ENCODE data around the gene TNKS1BP1. TPM values are rescaled to one million over a fixed set of nuclear protein-coding genes. Genes with fewer than 3 reads are reported as not detected.

Gene TNKS1BP1
- polyA plus RNA-seq, 1 of the 3 experiments (the other 2 are of a cell fraction), result 43.3 TPM

DNA sequence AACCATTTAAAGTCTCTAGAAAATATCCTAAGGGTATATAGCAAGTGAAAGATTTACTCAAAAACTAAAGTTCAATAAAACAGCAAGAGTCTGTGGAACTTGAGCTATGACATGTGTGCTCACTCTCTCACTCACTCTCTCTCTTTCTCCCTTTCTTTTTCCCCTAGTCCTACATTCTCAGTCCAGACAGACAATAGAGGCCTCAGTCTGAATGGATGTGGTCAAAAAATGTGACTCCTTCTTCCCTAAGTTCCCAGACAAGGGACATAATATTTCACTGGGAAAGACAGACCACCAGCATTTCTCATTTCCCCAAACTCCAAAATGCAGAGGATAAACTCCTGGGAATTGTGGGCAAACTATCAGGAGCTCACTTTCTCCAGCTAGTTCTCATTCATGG is 70.1 kb downstream of the TNKS1BP1 start:
- CTCF ChIA-PET, result interaction anchor here (10.0 kb wide), 1 partner anchor 408 kb away, joined by 491 read pairs; no protein-coding TSS in a partner anchor
- Histone ChIP-seq H3K9me2 (no peaks in the 10 kb centered on the region), H2AFZ (ENCODE audit: low read depth) (no peak overlapping the region), H3K9ac (no peak overlapping the region), H3K27me3 (ENCODE audit: insufficient read depth) (no peaks in the 10 kb centered on the region; the same call in 1 of the 2 replicates), H3K4me3 (ENCODE audit: low read depth in 2 of 2, low read length in 1 of 2) (no peak overlapping the region), H3K9me3 (no peaks in the 10 kb centered on the region), H3K79me2 (ENCODE audit: insufficient read depth) (no peaks in the 10 kb centered on the region), H3F3A (replicated peaks; ENCODE audit: insufficient read depth) (peaks cover 2% of the 10 kb centered on the region), H4K20me1 (ENCODE audit: insufficient read depth) (no peaks in the 10 kb centered on the region), H3K4me2 (no peak overlapping the region), H3K36me3 (replicated peaks in 1 of 2; ENCODE audit: control insufficient read depth in 1 of 2, insufficient read depth in 2 of 2, low read length in 1 of 2) (peaks cover 0 to 4% of the 10 kb centered on the region in 2 experiments), H3K4me1 (ENCODE audit: control insufficient read depth in 1 of 2, insufficient read depth in 2 of 2, low read depth in 1 of 2, low read length in 1 of 2) (no peaks in the 10 kb centered on the region), H3K27ac (ENCODE audit: low read depth in 2 of 2, low read length in 1 of 2) (no peak overlapping the region)
- no peak for TF ChIP-seq FOSL2 (IDR thresholded peaks at IDR 0.05; ENCODE audit: borderline replicate concordance, low read depth)
- TF ChIP-seq SMC3 (IDR thresholded peaks at IDR 0.05; ENCODE audit: low read depth, low read length), result no peak
- TF ChIP-seq GABPA (IDR thresholded peaks at IDR 0.05; ENCODE audit: low read depth), result no peak
- TF ChIP-seq EZH2phosphoT487 (IDR thresholded peaks at IDR 0.05; ENCODE audit: borderline replicate concordance, low read depth), result no peak
- no peak for TF ChIP-seq RAD21 (IDR thresholded peaks at IDR 0.05; ENCODE audit: low read length)
- TF ChIP-seq RXRA (IDR thresholded peaks at IDR 0.05; ENCODE audit: borderline replicate concordance, low read depth), result no peak
- TF ChIP-seq EP300 (IDR thresholded peaks at IDR 0.05; ENCODE audit: borderline replicate concordance in 1 of 2, low read depth in 1 of 2, low read length in 1 of 2), result no peak
- DNase-seq, result no peak
- POLR2A ChIA-PET, result no interaction called here

DNA sequence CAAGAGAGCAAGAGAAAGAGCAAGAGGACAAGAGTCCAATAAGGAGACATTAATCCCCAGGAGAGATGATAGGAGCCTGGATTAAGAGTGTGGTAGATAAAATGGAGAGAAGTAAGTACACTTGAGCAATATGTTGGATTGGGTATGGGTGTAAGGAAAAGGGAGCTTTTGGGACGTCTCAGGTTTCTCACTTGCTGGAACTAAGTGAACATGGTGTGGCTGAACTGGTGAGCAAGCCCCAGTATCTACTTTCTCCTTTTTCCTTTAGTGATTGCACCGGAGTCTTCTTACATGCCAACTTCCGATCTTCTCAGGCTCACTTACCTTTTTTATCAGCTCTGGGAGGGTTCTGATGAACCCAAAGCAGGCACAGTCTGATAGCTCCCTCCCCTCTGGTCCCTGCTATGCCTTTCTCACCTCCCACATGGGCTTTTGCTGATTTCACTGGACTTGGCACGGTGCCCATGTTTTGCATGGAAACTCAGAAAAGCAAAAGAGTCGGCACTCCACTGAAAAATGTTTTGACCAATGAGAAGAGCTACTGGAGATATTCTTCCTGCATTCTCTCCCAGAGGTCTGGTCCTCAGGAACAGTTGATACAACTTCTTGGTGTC is 73.2 kb downstream of the TNKS1BP1 start:
- H3K9me3 ChIP-seq, result no peaks in the 10 kb centered on the region
- no peaks in the 10 kb centered on the region for H4K20me1 ChIP-seq (ENCODE audit: insufficient read depth)
- peaks cover 7% of the 10 kb centered on the region for H3F3A ChIP-seq (replicated peaks; ENCODE audit: insufficient read depth)
- peaks cover 0 to 8% of the 10 kb centered on the region in 2 experiments; a peak in 1 of 4 replicates for H3K4me1 ChIP-seq (ENCODE audit: control insufficient read depth in 1 of 2, insufficient read depth in 2 of 2, low read depth in 1 of 2, low read length in 1 of 2)
- 47% methylated on average over 5 of the region's 5 CpGs for WGBS (ENCODE audit: low lambda C conversion rate)
- H2AFZ ChIP-seq (ENCODE audit: low read depth), result no peak overlapping the region
- no peak overlapping the region for H3K4me2 ChIP-seq
- no peak for DNase-seq
- H3K36me3 ChIP-seq (replicated peaks in 1 of 2; ENCODE audit: control insufficient read depth in 1 of 2, insufficient read depth in 2 of 2, low read length in 1 of 2), result peaks cover 0 to 4% of the 10 kb centered on the region in 2 experiments
- TF ChIP-seq ELF1 (IDR thresholded peaks at IDR 0.05), result no peak
- TF ChIP-seq, protein P1, sequence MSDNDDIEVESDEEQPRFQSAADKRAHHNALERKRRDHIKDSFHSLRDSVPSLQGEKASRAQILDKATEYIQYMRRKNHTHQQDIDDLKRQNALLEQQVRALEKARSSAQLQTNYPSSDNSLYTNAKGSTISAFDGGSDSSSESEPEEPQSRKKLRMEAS (IDR thresholded peaks at IDR 0.05; ENCODE audit: low read depth), result no peak
- no peak for TF ChIP-seq SMC3 (IDR thresholded peaks at IDR 0.05; ENCODE audit: low read depth, low read length)
- no peak for TF ChIP-seq RAD21 (IDR thresholded peaks at IDR 0.05; ENCODE audit: low read length)
- TF ChIP-seq, protein P2, sequence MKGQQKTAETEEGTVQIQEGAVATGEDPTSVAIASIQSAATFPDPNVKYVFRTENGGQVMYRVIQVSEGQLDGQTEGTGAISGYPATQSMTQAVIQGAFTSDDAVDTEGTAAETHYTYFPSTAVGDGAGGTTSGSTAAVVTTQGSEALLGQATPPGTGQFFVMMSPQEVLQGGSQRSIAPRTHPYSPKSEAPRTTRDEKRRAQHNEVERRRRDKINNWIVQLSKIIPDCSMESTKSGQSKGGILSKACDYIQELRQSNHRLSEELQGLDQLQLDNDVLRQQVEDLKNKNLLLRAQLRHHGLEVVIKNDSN (IDR thresholded peaks at IDR 0.05; ENCODE audit: borderline replicate concordance, low read depth), result no peak
- TF ChIP-seq FOXJ3 (CRISPR knock-in tag; IDR thresholded peaks at IDR 0.05), result no peak
- TF ChIP-seq, protein P3, sequence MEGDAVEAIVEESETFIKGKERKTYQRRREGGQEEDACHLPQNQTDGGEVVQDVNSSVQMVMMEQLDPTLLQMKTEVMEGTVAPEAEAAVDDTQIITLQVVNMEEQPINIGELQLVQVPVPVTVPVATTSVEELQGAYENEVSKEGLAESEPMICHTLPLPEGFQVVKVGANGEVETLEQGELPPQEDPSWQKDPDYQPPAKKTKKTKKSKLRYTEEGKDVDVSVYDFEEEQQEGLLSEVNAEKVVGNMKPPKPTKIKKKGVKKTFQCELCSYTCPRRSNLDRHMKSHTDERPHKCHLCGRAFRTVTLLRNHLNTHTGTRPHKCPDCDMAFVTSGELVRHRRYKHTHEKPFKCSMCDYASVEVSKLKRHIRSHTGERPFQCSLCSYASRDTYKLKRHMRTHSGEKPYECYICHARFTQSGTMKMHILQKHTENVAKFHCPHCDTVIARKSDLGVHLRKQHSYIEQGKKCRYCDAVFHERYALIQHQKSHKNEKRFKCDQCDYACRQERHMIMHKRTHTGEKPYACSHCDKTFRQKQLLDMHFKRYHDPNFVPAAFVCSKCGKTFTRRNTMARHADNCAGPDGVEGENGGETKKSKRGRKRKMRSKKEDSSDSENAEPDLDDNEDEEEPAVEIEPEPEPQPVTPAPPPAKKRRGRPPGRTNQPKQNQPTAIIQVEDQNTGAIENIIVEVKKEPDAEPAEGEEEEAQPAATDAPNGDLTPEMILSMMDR (IDR thresholded peaks at IDR 0.05), result no peak
- no peaks in the 10 kb centered on the region; the same call in 1 of the 2 replicates for H3K27me3 ChIP-seq (ENCODE audit: insufficient read depth)
- POLR2A ChIA-PET, result interaction anchor here (1.3 kb wide), 1 partner anchor 410 kb away, joined by 3 read pairs; no protein-coding TSS in a partner anchor
- no peak overlapping the region for H3K4me3 ChIP-seq (ENCODE audit: low read depth in 2 of 2, low read length in 1 of 2)
- no peak overlapping the region for H3K9ac ChIP-seq
- H3K27ac ChIP-seq (ENCODE audit: low read depth in 2 of 2, low read length in 1 of 2), result no peak overlapping the region
- no peaks in the 10 kb centered on the region for H3K79me2 ChIP-seq (ENCODE audit: insufficient read depth)
- CTCF ChIA-PET, result interaction anchor here (1.0 to 10.0 kb wide), 7 partner anchors 9 to 469 kb away, joined by 3 to 491 read pairs (median 7); no protein-coding TSS in a partner anchor
- H3K9me2 ChIP-seq, result no peaks in the 10 kb centered on the region
